SK-N-MC (cell line): ENCODE results near the gene B4GAT1.

Experiments used
- DNase-seq: peaks from one replicate; pipeline ENCODE4 v3.0.0-alpha.2; 2011; ENCODE audit warnings: low read depth, low spot score
- H3K27ac ChIP-seq: fragments of 200-600 bp; sonication (generic); 2 replicates; pipeline ENCODE4 v1.5.1; 2016; ENCODE audit warnings: mixed run types
- H3K36me3 ChIP-seq: fragments of 200-600 bp; sonication (generic); 2 replicates; pipeline ENCODE4 v1.6.1; 2017; ENCODE audit warnings: antibody characterized with exemption, low read length, mixed read lengths; ENCODE audit not compliant: insufficient read depth
- H3K4me3 ChIP-seq: fragments of 200-600 bp; sonication (generic); 2 replicates; pipeline ENCODE4 v1.5.1; 2016
- H3K9ac ChIP-seq: fragments of 200-600 bp; sonication (generic); 2 replicates; pipeline ENCODE4 v1.8.0; 2017; ENCODE audit warnings: mixed run types, mixed read lengths; ENCODE audit not compliant: insufficient read length
- H3K9me3 ChIP-seq: fragments of 200-600 bp; sonication (generic); 2 replicates; pipeline ENCODE4 v1.6.1; 2017; ENCODE audit warnings: low read depth, mild to moderate bottlenecking, antibody characterized with exemption, low read length, moderate library complexity, mixed read lengths
- EZH2 ChIP-seq: fragments of 200-600 bp; sonication (generic); IDR thresholded peaks from one replicate; pipeline ENCODE4 v1.6.1; 2017; ENCODE audit warnings: antibody characterized with exemption
- FOXP2 ChIP-seq: optimal IDR thresholded peaks from 2 replicates; pipeline ENCODE3; 2011; ENCODE audit warnings: mild to moderate bottlenecking, moderate library complexity; ENCODE audit not compliant: insufficient read depth; ENCODE audit errors: extremely low read length, control extremely low read depth
- POLR2AphosphoS5 ChIP-seq: IDR thresholded peaks from 2 replicates; pipeline ENCODE4 v1.6.1; 2012; ENCODE audit warnings: mild to moderate bottlenecking, low read depth, low read length, borderline replicate concordance

B4GAT1 gene

DNA sequence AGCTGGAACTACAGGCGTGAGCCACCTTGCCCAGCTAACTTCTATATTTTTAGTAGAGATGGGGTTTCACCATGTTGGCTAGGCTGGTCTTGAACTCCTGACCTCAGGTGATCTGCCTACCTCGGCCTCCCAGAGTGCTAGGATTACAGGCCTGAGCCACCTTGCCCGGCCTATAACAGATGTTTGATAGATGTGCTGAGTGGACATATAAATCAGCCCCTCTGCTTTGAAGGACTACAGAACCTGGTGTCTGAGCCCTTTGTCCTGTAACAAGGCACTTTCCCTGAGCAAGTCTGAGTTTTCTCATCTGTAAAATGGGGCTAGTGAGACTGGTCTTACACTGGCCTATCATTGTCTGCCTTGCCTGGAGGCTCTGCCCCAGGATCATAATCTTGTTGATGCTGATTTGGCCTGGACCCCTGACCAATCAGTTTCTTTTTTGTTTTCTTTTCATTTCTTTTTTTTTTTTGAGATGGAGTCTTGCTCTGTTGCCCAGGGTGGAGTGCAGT lies 18.2 kb downstream of the B4GAT1 start:
- H3K36me3 ChIP-seq: no peaks in the 10 kb centered on the region
- H3K4me3 ChIP-seq: no peak overlapping the region
- no peak for DNase-seq
- H3K27ac ChIP-seq: no peak overlapping the region
- H3K9ac ChIP-seq: no peak overlapping the region
- H3K9me3 ChIP-seq: no peaks in the 10 kb centered on the region
- TF ChIP-seq FOXP2 (no peak), POLR2AphosphoS5 (no peak), EZH2 (no peak)

DNA sequence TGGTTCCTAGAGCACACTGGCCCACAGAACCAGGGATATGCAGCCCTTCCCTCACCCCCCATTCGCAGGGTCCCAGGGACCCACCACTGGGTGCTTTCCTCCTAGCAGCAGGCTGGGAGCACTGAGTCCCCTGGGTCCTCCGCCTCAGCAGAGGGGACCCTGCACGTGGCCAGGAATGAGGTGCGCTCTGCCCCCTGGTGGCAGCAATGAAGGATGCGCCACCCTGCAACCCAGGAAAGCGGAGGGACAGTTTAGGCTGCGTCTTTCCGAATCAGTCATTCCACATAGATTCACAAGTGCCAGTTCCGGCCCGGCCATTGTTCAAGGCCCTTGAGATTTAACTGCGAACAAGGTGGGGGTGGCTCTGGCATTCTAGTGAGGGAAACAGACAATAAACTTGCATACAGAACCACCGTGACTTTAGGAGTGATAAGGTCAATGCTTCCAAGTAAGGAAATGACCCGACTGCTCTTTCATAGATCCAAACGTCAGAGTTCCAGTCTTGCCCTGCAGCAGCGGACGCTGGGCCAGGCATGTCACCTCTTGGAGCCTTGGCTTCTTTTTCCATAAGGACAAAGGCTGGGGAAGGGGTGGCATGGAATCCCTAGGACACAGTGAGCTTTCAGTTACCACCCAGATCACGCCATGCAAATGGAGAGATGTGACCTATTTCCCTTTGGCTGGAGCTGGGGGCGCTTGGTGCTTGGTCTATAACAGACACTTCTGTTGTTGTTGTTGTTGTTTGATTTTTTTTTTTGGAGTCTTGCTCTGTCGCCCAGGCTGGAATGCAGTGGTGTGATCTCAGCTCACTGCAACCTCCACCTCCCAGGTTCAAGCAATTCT lies 18.9 kb downstream of the B4GAT1 start:
- H3K36me3 ChIP-seq: no peaks in the 10 kb centered on the region
- no peak for TF ChIP-seq EZH2
- TF ChIP-seq FOXP2: no peak
- TF ChIP-seq POLR2AphosphoS5: no peak
- H3K4me3 ChIP-seq: peak overlapping the region; percentile 63
- DNase-seq: no peak
- no peak overlapping the region for H3K27ac ChIP-seq
- no peaks in the 10 kb centered on the region for H3K9me3 ChIP-seq
- H3K9ac ChIP-seq: peak overlapping the region; percentile 59

DNA sequence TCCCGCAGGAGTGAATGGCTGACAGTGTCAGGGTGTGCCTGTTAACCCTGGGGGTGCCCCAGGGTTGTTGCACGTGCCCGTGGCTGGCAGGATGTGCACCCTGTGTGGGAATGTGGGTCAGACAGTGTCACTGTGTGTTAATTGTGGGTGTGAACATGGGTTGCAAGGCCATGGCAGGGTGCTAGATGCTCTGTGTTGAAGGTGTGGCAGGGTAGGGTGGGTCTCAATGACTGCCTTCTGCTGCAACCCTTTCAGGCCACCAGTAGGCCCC lies 19.5 kb downstream of the B4GAT1 start:
- H3K9ac ChIP-seq: no peak overlapping the region
- no peak overlapping the region for H3K27ac ChIP-seq
- H3K36me3 ChIP-seq: no peaks in the 10 kb centered on the region
- no peak for TF ChIP-seq POLR2AphosphoS5
- TF ChIP-seq EZH2: no peak
- no peak for TF ChIP-seq FOXP2
- no peaks in the 10 kb centered on the region for H3K9me3 ChIP-seq
- no peak overlapping the region for H3K4me3 ChIP-seq
- DNase-seq: no peak

DNA sequence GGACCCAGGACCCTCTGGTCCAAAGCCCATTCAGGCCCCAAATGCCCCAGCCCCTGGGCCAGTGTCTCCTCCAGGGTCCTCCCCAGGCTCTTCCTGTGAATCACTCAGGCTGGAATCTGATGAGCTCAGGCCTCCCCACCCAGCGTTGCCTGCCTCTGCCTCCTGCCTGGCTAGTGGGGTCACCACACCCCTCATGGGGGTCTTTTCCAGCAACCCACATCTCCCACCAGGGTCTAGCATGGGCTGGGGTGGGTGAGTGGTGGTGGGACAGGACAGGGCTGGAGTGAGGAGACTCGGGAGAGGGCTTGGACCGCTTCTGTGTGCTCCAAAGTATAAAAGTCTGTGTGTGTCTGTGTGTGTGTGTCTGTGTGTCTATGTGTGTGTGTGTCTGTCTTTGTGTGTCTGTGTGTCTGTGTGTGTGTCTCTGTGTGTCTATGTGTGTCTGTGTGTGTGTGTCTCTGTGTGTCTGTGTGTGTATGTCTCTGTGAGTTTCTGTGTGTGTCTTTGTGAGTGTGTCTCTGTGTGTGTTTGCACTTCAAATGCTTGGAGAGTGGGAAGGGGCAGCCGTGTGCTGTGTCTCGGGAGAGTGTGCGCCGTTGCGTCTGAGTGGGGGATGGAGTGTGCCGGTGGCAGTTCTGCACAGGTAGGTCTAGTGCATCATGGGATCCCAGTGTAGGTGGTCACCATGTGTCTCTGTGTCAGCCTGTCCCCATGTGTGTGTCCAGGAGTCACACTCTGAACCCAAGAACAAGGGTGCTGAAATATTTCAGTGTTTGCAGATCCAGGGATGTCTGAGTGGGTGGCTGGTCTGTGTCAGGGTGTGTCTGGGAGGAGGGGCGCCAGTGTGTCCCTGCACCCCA lies 20.0 kb downstream of the B4GAT1 start:
- 0 out of 2 replicates have a peak overlapping the region, but pooled peaks have one; percentile 19 for H3K27ac ChIP-seq
- H3K9me3 ChIP-seq: no peaks in the 10 kb centered on the region
- H3K4me3 ChIP-seq: no peak overlapping the region
- no peak for DNase-seq
- no peaks in the 10 kb centered on the region for H3K36me3 ChIP-seq
- TF ChIP-seq POLR2AphosphoS5: no peak
- TF ChIP-seq FOXP2: no peak
- no peak for TF ChIP-seq EZH2
- peak overlapping the region; percentile 41 for H3K9ac ChIP-seq

DNA sequence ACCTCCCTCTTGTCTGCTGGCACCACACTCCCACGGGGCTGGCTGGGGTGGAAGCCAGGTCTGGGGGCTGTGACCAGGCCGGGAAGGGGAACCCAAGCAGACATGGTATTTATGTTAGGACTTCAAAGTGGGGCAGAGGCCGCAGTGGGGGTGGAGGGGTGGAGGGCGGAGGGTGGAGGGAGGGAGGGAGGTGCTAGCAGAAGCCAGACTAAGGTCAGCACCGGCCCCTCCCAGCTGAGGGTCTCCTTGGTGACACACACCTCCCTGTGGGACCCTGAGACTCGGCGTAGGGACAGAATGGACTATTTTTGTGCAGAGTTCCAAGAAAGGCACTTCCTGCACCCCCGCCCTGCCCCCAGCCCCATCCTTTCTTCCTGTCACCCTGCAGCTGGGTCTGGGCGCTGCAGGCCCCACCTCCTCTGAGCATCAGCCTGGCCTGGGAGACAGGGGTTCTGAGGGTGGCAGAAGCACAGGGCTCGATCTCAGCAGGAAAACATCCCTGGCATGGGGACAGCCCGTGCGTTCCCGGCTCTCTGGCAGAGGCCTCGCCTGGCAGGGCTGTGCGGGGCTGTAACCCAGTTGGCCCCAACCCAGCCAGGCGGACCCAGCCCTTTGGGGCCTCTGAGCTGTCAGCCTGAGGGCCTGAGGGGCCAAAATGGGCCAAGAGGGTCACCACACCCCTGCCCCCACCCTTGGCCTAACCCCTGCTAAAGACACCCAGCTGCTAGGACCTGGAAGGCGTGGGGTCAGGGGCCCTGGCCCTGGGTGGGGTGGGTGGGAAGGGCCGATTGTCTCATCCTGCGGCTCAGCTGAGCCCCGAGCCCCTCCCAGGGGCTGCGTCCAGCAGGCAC lies 20.9 kb downstream of the B4GAT1 start:
- Histone ChIP-seq H3K36me3 (no peaks in the 10 kb centered on the region), H3K4me3 (no peak overlapping the region), H3K9me3 (no peaks in the 10 kb centered on the region), H3K9ac (no peak overlapping the region), H3K27ac (no peak overlapping the region)
- TF ChIP-seq POLR2AphosphoS5 (no peak), EZH2 (no peak), FOXP2 (no peak)
- no peak for DNase-seq

DNA sequence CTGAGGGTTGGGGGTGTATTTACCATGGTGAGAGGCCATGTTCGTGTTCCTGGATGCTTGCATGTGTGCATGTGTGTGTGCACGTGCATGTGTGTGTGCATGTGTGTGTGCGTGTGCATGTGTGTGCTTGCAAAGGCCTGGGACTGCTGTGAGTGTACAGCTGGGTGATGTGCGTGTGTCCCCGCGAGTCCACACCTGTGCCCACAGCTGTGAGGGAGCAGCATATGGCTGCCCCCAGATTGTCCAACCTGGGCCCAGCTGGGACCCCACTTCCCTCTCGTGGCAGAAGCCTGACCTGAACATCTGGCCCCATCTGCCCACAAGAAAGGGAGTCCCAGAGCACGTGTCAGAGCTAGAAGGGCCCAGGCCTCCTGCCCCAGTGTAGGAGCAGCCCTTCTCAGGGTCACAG lies 22.2 kb downstream of the B4GAT1 start:
- Histone ChIP-seq H3K36me3 (no peaks in the 10 kb centered on the region), H3K9ac (no peak overlapping the region), H3K4me3 (no peak overlapping the region), H3K9me3 (no peaks in the 10 kb centered on the region), H3K27ac (no peak overlapping the region)
- TF ChIP-seq POLR2AphosphoS5: no peak
- no peak for TF ChIP-seq FOXP2
- no peak for TF ChIP-seq EZH2
- no peak for DNase-seq

DNA sequence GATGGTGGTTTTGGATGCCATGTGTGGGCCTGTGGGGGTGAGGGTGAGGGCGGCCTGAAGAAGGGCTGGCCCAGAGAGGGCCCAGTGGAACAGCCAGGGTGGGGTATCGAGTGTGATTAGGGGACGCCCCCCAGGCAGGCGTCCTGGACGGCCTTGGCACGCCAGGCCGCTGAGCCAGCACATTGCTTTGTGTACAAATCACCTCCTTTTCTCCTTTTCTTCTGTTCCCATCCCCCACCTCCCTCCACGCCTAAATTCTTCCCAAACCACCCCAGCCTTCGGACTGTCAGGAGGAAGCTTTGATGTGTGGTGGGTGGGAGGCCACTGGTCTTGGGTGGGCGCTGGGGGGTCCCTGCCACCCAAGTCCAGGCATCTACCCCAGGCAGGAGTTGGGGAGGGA lies 22.8 kb downstream of the B4GAT1 start:
- peak overlapping the region; percentile 31; the same call in 1 of the 2 replicates for H3K27ac ChIP-seq
- H3K36me3 ChIP-seq: no peaks in the 10 kb centered on the region
- no peak overlapping the region for H3K9ac ChIP-seq
- DNase-seq: no peak
- TF ChIP-seq EZH2: no peak
- no peak for TF ChIP-seq POLR2AphosphoS5
- TF ChIP-seq FOXP2: no peak
- no peaks in the 10 kb centered on the region for H3K9me3 ChIP-seq
- H3K4me3 ChIP-seq: no peak overlapping the region

DNA sequence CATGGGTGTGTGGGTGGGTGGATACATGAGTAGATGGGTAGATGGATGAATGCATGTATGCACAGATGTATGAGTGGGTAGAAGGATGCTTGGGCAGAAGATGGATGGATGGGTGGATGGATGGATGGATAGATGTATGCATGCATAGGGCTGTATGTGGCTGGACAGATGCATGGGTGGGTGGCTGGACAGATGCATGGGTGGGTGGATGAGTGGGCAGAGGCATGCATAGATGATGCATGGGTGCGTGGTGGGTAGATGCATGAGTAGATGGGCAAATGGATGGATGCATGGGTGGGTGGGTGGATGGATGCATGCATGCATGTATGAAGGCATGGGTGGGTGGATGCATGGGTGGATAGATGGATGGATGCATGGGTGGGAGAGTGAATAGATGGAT lies 23.7 kb downstream of the B4GAT1 start:
- Histone ChIP-seq H3K36me3 (no peaks in the 10 kb centered on the region), H3K9me3 (no peaks in the 10 kb centered on the region), H3K9ac (no peak overlapping the region), H3K27ac (no peak overlapping the region), H3K4me3 (no peak overlapping the region)
- no peak for DNase-seq
- TF ChIP-seq FOXP2: no peak
- no peak for TF ChIP-seq EZH2
- no peak for TF ChIP-seq POLR2AphosphoS5
